Fibroblast of skin of scalp (primary cell): Measurements from ENCODE around the gene FCHO1.

Experiments used
- DNase-seq: peaks from one replicate; pipeline ENCODE4 v3.0.0-alpha.2; 2013

Gene FCHO1

GRCh38 chr19:17832443-17833208 lies 81.3 kb downstream of the FCHO1 start:
- DNase-seq = no peak

DNA sequence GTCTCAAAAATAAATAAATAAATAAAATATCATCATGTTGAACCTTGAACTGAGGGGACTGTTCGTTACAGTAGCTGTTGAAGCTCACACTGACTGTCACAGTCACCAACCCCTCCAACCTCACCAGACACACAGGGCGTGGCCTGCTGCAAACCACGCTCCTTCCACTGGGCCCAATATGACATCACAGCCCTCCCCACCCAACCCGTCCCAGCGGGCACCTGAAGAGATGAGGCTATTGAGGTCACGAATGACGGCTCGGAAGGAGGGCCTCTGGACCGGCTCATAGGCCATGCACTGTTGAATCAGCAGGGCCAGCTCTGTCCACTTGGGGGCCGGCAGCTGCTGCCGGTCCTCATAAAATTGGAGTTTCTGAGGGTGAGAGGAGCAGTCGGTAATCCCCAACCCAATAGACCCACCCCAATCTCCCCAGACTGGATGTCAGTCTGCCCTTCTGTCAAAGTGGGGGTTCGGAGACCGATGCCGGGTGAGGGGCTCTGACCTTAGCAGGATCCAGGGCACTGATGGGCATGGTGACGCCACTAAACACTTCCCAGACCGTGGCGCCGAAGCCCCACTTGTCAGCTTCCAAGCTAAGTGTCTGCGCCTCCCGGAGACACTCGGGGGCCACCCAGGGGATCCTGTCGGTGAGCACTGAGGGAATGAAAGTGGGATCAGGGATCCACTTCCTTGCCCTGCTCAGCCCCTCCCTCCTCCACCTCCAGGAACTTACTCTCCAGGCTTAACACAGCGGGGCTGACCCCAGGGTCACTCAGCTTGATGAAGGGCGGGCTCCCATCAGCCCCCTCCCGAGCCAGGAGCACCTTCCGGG lies 83.3 kb downstream of the FCHO1 start:
- no peak for DNase-seq

- DNase-seq = peak; percentile 22
Observed at GRCh38 chr19:17835182-17836006, 84.1 kb downstream of the FCHO1 start.

- no peak for DNase-seq
Observed at GRCh38 chr19:17836530-17836929, 85.3 kb downstream of the FCHO1 start.

- no peak for DNase-seq
Observed at GRCh38 chr19:17837972-17838371, 86.7 kb downstream of the FCHO1 start.
